Raji (cell line): ENCODE data around the gene NBDY.

ENCODE experiments used
- POLR2A ChIP-seq: IDR thresholded peaks from 2 replicates; pipeline ENCODE4 v1.6.1; 2011; ENCODE audit warnings: low read depth, low read length, control low read depth; ENCODE audit not compliant: insufficient read depth

Gene NBDY

GRCh38 chrX:56762707-56763555, 33.9 kb downstream of the NBDY start:
- no peak for TF ChIP-seq POLR2A

GRCh38 chrX:56763556-56764152, 34.6 kb downstream of the NBDY start:
- no peak for TF ChIP-seq POLR2A

GRCh38 chrX:56764153-56764974, 35.3 kb downstream of the NBDY start:
- no peak for TF ChIP-seq POLR2A

- no peak for TF ChIP-seq POLR2A
These were observed 36.1 kb downstream of the NBDY start for GRCh38 chrX:56764975-56765791.

GRCh38 chrX:56765811-56766553, 36.9 kb downstream of the NBDY start:
- TF ChIP-seq POLR2A = no peak

- no peak for TF ChIP-seq POLR2A
These were observed 37.7 kb downstream of the NBDY start for GRCh38 chrX:56766554-56767347.

- TF ChIP-seq POLR2A = no peak
These were observed 53.3 kb downstream of the NBDY start for GRCh38 chrX:56782352-56782751.

- no peak for TF ChIP-seq POLR2A
These were observed 53.9 kb downstream of the NBDY start for GRCh38 chrX:56782791-56783449.

GRCh38 chrX:56783450-56783831, 54.4 kb downstream of the NBDY start:
- no peak for TF ChIP-seq POLR2A

- TF ChIP-seq POLR2A = no peak
These were observed 55.1 kb downstream of the NBDY start for GRCh38 chrX:56783996-56784620.

GRCh38 chrX:56784666-56785065, 55.6 kb downstream of the NBDY start:
- TF ChIP-seq POLR2A = no peak

- no peak for TF ChIP-seq POLR2A
These were observed 56.4 kb downstream of the NBDY start for GRCh38 chrX:56785442-56785841.
